SKM-1 (cell line): Measurements from ENCODE around the gene STAG3.
"Not testable (repeated sequence)": the region's sequence is repeated elsewhere in the genome, so short reads cannot be mapped to it uniquely, and the experiment has no call there.

Experiments
- DNase-seq: peaks from one replicate; lab custom pipeline; 2025; ENCODE audit not compliant: unreplicated experiment; lab: John Stamatoyannopoulos, UW

The STAG3 gene

GRCh38 chr7:100246121-100246864 lies 68.6 kb downstream of the STAG3 start:
- not testable (repeated sequence) for DNase-seq

GRCh38 chr7:100246865-100247137 lies 69.1 kb downstream of the STAG3 start:
- DNase-seq: not testable (repeated sequence)

- no peak for DNase-seq
These were observed 69.5 kb downstream of the STAG3 start for GRCh38 chr7:100247152-100247757.

- no peak for DNase-seq
These were observed 70.8 kb downstream of the STAG3 start for GRCh38 chr7:100248483-100248882.

- no peak for DNase-seq
These were observed 79.3 kb downstream of the STAG3 start for GRCh38 chr7:100257017-100257416.

- not testable (repeated sequence) for DNase-seq
These were observed 82.3 kb downstream of the STAG3 start for GRCh38 chr7:100259984-100260383.

GRCh38 chr7:100262896-100263295 lies 85.2 kb downstream of the STAG3 start:
- not testable (repeated sequence) for DNase-seq
